ENCODE results near the gene TMC1.
A peak's percentile ranks its signal among the peaks of the same experiment; 100 is the strongest.
"Not testable (repeated sequence)": the region's sequence is repeated elsewhere in the genome, so short reads cannot be mapped to it uniquely, and the experiment has no call there.

TMC1 gene

DNA sequence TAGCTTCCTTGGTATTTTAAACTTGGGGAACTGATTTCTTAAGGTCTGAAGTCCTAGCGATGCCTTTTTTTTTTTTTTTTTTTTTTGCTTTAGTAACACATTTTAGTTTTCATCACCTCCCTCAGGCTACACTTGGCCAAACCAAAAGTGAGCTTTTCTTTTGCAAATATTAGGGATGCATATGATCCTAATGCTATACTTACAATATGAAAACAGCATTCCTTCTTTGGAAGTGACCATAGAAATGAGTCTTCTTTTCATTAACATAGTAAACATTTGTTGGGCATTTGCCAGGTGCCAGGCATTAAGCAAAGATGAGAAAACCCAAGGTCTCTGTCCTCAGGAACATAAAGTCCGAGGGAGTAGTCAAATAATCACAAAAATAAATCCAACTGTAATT lies 241.6 kb downstream of the TMC1 start:
- no peak for DNase-seq (ENCODE audit: low read depth)

DNA sequence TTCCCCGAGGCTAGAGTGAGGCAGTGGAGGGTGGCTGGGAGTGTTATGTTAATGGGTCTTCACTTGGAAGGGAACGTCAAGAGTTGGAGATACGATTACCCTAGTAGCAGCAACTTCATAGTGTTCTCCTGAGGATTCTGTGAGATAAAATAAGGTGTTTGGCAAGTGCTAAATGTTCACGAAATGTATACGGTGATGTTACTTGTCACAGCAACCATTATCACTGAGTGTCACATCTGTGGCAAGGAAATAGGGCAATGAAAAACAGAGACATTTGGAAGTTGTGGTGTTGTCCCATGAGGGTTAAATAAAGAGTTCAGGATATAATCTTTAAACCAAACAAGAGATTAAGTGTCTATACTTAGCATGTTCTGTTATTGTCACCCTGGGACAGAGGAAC lies 248.1 kb downstream of the TMC1 start:
- DNase-seq (ENCODE audit: low read depth) = no peak

DNA sequence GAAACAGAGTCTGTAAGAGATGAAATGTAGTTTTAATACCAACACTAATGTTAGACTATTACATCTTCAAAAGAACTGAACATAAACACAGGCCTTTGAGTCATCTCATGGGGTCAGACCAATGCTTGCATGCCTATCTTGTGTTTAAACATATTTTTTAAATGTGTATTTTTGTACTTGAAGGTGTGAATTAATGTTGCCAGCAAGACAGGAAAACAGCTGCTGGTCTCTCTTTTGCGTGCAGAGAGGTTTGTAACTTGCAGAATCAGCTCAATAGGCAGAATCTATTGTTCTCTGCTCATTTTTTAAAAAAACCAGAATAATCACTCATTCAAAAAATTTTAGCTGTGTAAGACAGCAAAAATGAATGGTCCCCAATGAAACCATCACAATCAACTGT lies 251.3 kb downstream of the TMC1 start:
- peak; percentile 28 for DNase-seq (ENCODE audit: low read depth)

GRCh38 chr9:72773570-72773969 lies 252.2 kb downstream of the TMC1 start:
- peak; percentile 30 for DNase-seq (ENCODE audit: low read depth)

- no peak for DNase-seq (ENCODE audit: low read depth)
These were observed 254.2 kb downstream of the TMC1 start for GRCh38 chr9:72775570-72775969.

- DNase-seq (ENCODE audit: low read depth) = no peak
These were observed 258.2 kb downstream of the TMC1 start for GRCh38 chr9:72779614-72780013.

DNA sequence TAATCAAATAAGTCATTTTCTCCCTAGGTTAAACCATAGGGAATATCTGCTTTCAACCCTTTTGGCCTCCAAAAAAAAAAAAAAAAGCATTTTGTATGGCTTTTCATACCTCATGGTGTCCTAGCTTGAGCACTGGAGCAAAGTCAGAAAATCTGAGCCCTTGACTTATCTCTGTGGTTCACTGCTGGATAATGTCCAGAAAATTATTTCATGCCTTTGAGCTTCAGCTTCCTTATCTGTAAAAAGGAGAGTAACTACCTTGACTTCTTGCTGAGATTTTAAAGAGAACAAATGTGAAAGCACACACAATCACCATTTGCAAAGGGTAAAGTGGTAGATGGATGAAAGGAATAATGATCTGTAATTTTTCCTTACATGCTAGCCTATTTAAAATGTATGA lies 265.5 kb downstream of the TMC1 start:
- DNase-seq (ENCODE audit: low read depth) = peak; percentile 12

DNA sequence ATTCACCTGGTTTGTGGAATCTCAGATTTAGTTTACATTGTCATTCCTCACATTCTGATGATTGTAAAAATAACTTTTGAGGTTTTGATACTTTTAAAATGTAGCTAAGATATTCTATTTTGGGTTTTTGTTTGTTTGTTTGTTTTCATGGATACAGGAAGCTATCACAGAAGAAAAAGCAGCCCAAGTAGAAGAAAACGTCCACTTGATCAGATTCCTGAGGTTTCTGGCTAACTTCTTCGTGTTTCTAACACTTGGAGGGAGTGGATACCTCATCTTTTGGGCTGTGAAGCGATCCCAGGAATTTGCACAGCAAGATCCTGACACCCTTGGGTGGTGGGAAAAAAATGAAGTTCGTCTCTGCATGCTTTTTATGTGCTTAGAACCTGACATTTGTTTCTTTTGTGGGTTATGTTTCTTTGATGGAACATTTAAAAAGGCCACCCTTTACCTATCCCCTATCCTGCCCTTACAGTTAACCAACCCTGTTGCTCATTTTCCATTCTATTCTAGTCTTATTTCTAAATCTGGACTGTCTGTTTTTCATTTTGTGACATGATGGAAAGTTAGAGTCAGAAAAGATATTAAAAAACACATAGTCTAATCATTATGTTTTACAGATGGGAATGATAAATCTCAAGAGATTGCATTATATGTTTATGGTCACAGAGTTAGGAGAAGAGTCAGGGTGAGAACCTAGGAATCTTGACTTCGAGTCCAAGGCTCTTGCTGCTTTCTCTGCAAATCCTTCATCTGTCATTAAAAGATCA lies 267.7 kb downstream of the TMC1 start:
- DNase-seq (ENCODE audit: low read depth) = no peak

- DNase-seq (ENCODE audit: low read depth) = no peak
These were observed 268.5 kb downstream of the TMC1 start for GRCh38 chr9:72789885-72790284.

DNA sequence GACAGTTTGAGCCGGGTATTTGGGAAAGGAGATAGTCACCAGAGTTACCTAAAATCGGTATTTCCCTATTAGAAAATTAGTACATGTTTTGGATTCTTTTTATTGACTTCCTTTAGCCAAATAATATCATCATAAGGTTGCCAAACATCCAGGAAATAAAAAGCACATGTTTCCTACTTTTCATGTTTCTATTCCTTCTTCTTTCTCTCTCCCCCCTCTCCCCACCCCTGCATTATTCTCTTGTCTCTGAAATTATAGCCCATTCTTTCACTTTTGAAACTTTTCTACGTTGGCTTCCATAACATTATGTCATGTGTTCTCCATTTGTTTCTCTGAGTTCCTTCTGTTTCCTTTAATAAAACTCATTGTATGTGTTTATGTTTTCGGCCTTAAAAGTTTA lies 269.6 kb downstream of the TMC1 start:
- no peak for DNase-seq (ENCODE audit: low read depth)

- no peak for DNase-seq (ENCODE audit: low read depth)
These were observed 270.0 kb downstream of the TMC1 start for GRCh38 chr9:72791436-72791835.

GRCh38 chr9:72794946-72795345 lies 273.5 kb downstream of the TMC1 start:
- DNase-seq (ENCODE audit: low read depth) = no peak

- DNase-seq (ENCODE audit: low read depth) = no peak
These were observed 279.1 kb downstream of the TMC1 start for GRCh38 chr9:72800328-72800994.

GRCh38 chr9:72805238-72805637 lies 283.8 kb downstream of the TMC1 start:
- no peak for DNase-seq (ENCODE audit: low read depth)

GRCh38 chr9:72806313-72806809 lies 285.0 kb downstream of the TMC1 start:
- not testable (repeated sequence) for DNase-seq (ENCODE audit: low read depth)

- DNase-seq (ENCODE audit: low read depth) = no peak
These were observed 286.5 kb downstream of the TMC1 start for GRCh38 chr9:72807765-72808445.

- no peak for DNase-seq (ENCODE audit: low read depth)
These were observed 287.0 kb downstream of the TMC1 start for GRCh38 chr9:72808446-72808768.

DNA sequence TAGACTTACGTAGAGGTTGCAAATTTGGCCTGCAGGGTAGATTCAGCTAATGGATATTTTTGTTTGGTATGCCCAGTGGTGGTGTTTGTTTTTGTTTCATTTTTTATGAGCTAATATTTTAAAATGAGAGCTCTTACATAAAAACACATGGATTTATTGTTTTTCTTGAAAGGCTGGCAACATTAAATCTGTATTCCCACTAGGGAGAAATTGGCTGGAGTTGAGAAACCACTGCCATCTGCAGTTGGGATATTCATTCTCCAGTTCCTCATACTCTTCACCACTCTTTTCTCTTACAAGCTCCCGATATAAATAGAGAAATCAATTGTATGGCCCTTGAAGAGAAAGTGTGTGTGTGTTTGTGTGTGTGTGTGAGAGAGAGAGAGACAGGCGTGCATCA lies 288.2 kb downstream of the TMC1 start:
- DNase-seq (ENCODE audit: low read depth) = no peak

GRCh38 chr9:72812559-72813111 lies 291.2 kb downstream of the TMC1 start:
- no peak for DNase-seq (ENCODE audit: low read depth)

DNA sequence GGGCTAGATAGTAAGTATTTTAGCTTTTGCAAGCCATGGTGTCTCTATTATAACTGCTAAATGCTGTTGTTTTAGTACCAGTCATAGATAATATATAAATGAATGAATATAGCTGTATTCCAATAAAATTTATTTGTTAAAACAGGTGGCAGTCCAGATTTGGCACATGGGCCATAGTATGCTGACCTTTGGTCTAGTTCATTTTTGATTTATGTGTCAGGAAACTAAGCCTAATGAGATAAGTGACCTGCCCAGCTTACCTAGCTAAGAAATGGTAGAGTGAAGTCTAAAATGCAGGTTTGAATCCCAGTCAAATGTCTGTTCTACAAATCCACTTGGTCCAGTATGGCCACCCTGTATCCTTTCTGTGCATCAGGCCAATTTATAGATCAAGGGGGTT lies 292.1 kb downstream of the TMC1 start:
- no peak for DNase-seq (ENCODE audit: low read depth)

GRCh38 chr9:72814083-72814597 lies 292.7 kb downstream of the TMC1 start:
- no peak for DNase-seq (ENCODE audit: low read depth)

GRCh38 chr9:72816666-72817065 lies 295.3 kb downstream of the TMC1 start:
- no peak for DNase-seq (ENCODE audit: low read depth)

DNA sequence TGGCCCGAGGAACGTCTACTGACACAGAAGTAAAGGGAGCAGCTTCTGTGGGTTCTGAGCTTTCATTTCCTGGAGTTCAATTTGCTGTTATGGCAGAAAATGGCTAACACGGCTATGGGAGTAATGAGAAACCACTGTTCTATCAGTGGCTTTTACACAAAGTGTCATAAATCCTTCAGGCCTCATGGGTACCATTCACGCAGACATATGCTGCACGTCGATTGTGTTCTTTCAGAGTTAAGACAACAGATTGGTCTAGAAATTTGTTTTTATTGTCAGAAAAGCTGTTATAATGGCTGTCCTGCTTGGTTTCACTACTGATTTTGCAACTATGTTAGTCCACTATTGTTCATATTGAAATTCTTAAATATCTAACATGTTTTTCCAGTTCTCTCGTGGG lies 296.0 kb downstream of the TMC1 start:
- no peak for DNase-seq (ENCODE audit: low read depth)
